ENCODE results near the gene ABT1.

ABT1 gene

GRCh38 chr6:26570027-26570809 is 26.5 kb upstream of the ABT1 start:
- Histone ChIP-seq H3K9ac (ENCODE audit: low read length) (no peak overlapping the region), H3K4me2 (ENCODE audit: low read length) (peak overlapping the region; percentile 80), H2AFZ (ENCODE audit: low read depth, low read length) (no peak overlapping the region), H4K20me1 (ENCODE audit: insufficient read depth, low read length) (no peaks in the 10 kb centered on the region), H3K27me3 (ENCODE audit: low read depth, low read length) (no peaks in the 10 kb centered on the region), H3K27ac (ENCODE audit: low read length) (0 out of 2 replicates have a peak overlapping the region, but pooled peaks have one; percentile 70), H3K79me2 (ENCODE audit: low read length) (no peaks in the 10 kb centered on the region), H3K4me1 (ENCODE audit: low read length) (peaks cover 11% of the 10 kb centered on the region), H3K9me3 (ENCODE audit: insufficient read depth, low read length) (no peaks in the 10 kb centered on the region), H3K36me3 (replicated peaks; ENCODE audit: low read depth, low read length) (no peaks in the 10 kb centered on the region), H3K4me3 (ENCODE audit: low read length) (peak overlapping the region; percentile 78)
- TF ChIP-seq EZH2phosphoT487 (IDR thresholded peaks at IDR 0.05; ENCODE audit: low read depth): no peak
- TF ChIP-seq CTCF (IDR thresholded peaks at IDR 0.05; ENCODE audit: low read depth, low read length): no peak

GRCh38 chr6:26571592-26572296 is 25.0 kb upstream of the ABT1 start:
- TF ChIP-seq EZH2phosphoT487 (IDR thresholded peaks at IDR 0.05; ENCODE audit: low read depth) (no peak), CTCF (IDR thresholded peaks at IDR 0.05; ENCODE audit: low read depth, low read length) (no peak)
- H3K27ac ChIP-seq (ENCODE audit: low read length): peak overlapping the region; percentile 69
- H2AFZ ChIP-seq (ENCODE audit: low read depth, low read length): peak overlapping the region; percentile 98

GRCh38 chr6:26575494-26575939 is 21.2 kb upstream of the ABT1 start:
- Histone ChIP-seq H4K20me1 (ENCODE audit: insufficient read depth, low read length) (no peaks in the 10 kb centered on the region), H3K27ac (ENCODE audit: low read length) (peak overlapping the region; percentile 71), H3K27me3 (ENCODE audit: low read depth, low read length) (no peaks in the 10 kb centered on the region), H3K9ac (ENCODE audit: low read length) (peak overlapping the region; percentile 77), H3K4me3 (ENCODE audit: low read length) (peak overlapping the region; percentile 92), H3K4me1 (ENCODE audit: low read length) (peaks cover 20% of the 10 kb centered on the region), H3K9me3 (ENCODE audit: insufficient read depth, low read length) (no peaks in the 10 kb centered on the region), H3K79me2 (ENCODE audit: low read length) (no peaks in the 10 kb centered on the region), H3K4me2 (ENCODE audit: low read length) (peak overlapping the region; percentile 88), H2AFZ (ENCODE audit: low read depth, low read length) (peak overlapping the region; percentile 98), H3K36me3 (replicated peaks; ENCODE audit: low read depth, low read length) (no peaks in the 10 kb centered on the region)
- TF ChIP-seq CTCF (IDR thresholded peaks at IDR 0.05; ENCODE audit: low read depth, low read length) (no peak), EZH2phosphoT487 (IDR thresholded peaks at IDR 0.05; ENCODE audit: low read depth) (no peak)

More at GRCh38 chr6:26571592-26572296, 25.0 kb upstream of the ABT1 start:
- Histone ChIP-seq H3K27me3 (ENCODE audit: low read depth, low read length) (no peaks in the 10 kb centered on the region), H3K79me2 (ENCODE audit: low read length) (no peaks in the 10 kb centered on the region), H3K9me3 (ENCODE audit: insufficient read depth, low read length) (no peaks in the 10 kb centered on the region), H3K36me3 (replicated peaks; ENCODE audit: low read depth, low read length) (no peaks in the 10 kb centered on the region), H3K4me3 (ENCODE audit: low read length) (peak overlapping the region; percentile 92), H4K20me1 (ENCODE audit: insufficient read depth, low read length) (no peaks in the 10 kb centered on the region), H3K4me1 (ENCODE audit: low read length) (peaks cover 23% of the 10 kb centered on the region), H3K4me2 (ENCODE audit: low read length) (peak overlapping the region; percentile 95), H3K9ac (ENCODE audit: low read length) (peak overlapping the region; percentile 75)

GRCh38 chr6:26576407-26576843 is 20.3 kb upstream of the ABT1 start:
- TF ChIP-seq CTCF (IDR thresholded peaks at IDR 0.05; ENCODE audit: low read depth, low read length) (no peak), EZH2phosphoT487 (IDR thresholded peaks at IDR 0.05; ENCODE audit: low read depth) (no peak)
- H3K4me3 ChIP-seq (ENCODE audit: low read length): peak overlapping the region; percentile 92
- H2AFZ ChIP-seq (ENCODE audit: low read depth, low read length): peak overlapping the region; percentile 98
- no peaks in the 10 kb centered on the region for H4K20me1 ChIP-seq (ENCODE audit: insufficient read depth, low read length)
- H3K27me3 ChIP-seq (ENCODE audit: low read depth, low read length): no peaks in the 10 kb centered on the region
- H3K36me3 ChIP-seq (replicated peaks; ENCODE audit: low read depth, low read length): no peaks in the 10 kb centered on the region
- peaks cover 20% of the 10 kb centered on the region for H3K4me1 ChIP-seq (ENCODE audit: low read length)
- peak overlapping the region; percentile 77 for H3K9ac ChIP-seq (ENCODE audit: low read length)
- H3K4me2 ChIP-seq (ENCODE audit: low read length): peak overlapping the region; percentile 88
- H3K79me2 ChIP-seq (ENCODE audit: low read length): no peaks in the 10 kb centered on the region
- H3K27ac ChIP-seq (ENCODE audit: low read length): peak overlapping the region; percentile 71
- no peaks in the 10 kb centered on the region for H3K9me3 ChIP-seq (ENCODE audit: insufficient read depth, low read length)

Measured in OCI-LY3 (cell line).